Measurements from ENCODE around the gene ATF6. TPM values are rescaled to one million over a fixed set of nuclear protein-coding genes. Genes with fewer than 3 reads are reported as not detected.
A peak's percentile ranks its signal among the peaks of the same experiment; 100 is the strongest.
"Not testable (repeated sequence)": the region's sequence is repeated elsewhere in the genome, so short reads cannot be mapped to it uniquely, and the experiment has no call there.

The ATF6 gene
- total RNA-seq, 2 experiments from 2014 or later: 16.9 to 17.3 TPM

DNA sequence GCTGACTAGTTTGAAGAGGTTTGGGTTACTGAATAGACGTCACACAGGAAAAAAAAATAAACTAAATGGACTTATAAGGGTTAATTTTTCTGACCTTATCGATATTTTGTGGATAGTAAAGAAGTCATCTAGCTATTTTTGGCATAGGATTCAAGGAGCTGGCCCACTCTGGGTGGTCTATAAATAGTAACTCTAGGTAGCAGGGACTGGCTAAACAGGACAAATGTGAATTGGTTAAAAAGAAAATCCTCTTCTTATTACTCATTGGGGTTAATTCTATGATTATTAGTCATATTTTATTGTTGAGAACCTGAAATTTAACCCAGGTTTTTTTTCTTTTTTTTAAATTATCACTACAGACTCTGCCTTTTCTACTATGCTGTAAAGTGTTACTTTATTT lies 61.7 kb downstream of the ATF6 start:
- peaks cover 50% of the 10 kb centered on the region for H3K36me3 Mint-ChIP-seq (ENCODE audit: low read depth)
- no peak overlapping the region for H3K4me3 Mint-ChIP-seq
- TF ChIP-seq, protein P1, sequence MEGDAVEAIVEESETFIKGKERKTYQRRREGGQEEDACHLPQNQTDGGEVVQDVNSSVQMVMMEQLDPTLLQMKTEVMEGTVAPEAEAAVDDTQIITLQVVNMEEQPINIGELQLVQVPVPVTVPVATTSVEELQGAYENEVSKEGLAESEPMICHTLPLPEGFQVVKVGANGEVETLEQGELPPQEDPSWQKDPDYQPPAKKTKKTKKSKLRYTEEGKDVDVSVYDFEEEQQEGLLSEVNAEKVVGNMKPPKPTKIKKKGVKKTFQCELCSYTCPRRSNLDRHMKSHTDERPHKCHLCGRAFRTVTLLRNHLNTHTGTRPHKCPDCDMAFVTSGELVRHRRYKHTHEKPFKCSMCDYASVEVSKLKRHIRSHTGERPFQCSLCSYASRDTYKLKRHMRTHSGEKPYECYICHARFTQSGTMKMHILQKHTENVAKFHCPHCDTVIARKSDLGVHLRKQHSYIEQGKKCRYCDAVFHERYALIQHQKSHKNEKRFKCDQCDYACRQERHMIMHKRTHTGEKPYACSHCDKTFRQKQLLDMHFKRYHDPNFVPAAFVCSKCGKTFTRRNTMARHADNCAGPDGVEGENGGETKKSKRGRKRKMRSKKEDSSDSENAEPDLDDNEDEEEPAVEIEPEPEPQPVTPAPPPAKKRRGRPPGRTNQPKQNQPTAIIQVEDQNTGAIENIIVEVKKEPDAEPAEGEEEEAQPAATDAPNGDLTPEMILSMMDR (IDR thresholded peaks at IDR 0.05): no peak
- H3K4me1 Mint-ChIP-seq (ENCODE audit: low read depth): no peaks in the 10 kb centered on the region
- intact Hi-C loops (cut with micrococcal nuclease): no loop called here
- ATAC-seq (no peak), DNase-seq (no peak)
- POLR2A ChIA-PET: no interaction called here
- H3K27me3 Mint-ChIP-seq: no peaks in the 10 kb centered on the region
- H3K27ac Mint-ChIP-seq: no peak overlapping the region
- H3K9me3 Mint-ChIP-seq: peaks cover 2% of the 10 kb centered on the region
- CTCF ChIA-PET: no interaction called here

DNA sequence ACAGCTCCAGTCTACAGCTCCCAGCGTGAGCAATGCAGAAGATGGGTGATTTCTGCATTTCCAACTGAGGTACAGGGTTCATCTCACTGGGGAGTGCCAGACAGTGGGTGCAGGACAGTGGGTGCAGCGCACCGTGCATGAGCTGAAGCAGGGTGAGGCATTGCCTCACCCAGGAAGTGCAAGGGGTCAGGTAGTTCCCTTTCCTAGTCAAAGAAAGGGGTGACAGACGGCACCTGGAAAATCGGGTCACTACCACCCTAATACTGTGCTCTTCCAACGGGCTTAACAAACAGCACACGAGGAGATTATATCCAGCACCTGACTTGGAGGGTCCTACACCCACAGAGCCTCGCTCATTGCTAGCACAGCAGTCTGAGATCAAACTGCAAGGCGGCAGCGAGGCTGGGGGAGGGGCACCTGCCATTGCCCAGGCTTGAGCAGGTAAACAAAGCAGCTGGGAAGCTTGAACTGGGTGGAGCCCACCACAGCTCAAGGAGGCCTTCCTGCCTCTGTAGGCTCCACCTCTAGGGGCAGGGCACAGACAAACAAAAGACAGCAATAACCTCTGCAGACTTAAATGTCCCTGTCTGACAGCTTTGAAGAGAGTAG lies 66.3 kb downstream of the ATF6 start:
- H3K4me1 Mint-ChIP-seq (ENCODE audit: low read depth); DNase-seq; H3K27me3 Mint-ChIP-seq; ATAC-seq; H3K4me3 Mint-ChIP-seq; H3K9me3 Mint-ChIP-seq; intact Hi-C loops (cut with micrococcal nuclease); H3K27ac Mint-ChIP-seq; CTCF ChIA-PET; POLR2A ChIA-PET: not testable (repeated sequence)
- H3K36me3 Mint-ChIP-seq (ENCODE audit: low read depth): peaks cover 38% of the 10 kb centered on the region

DNA sequence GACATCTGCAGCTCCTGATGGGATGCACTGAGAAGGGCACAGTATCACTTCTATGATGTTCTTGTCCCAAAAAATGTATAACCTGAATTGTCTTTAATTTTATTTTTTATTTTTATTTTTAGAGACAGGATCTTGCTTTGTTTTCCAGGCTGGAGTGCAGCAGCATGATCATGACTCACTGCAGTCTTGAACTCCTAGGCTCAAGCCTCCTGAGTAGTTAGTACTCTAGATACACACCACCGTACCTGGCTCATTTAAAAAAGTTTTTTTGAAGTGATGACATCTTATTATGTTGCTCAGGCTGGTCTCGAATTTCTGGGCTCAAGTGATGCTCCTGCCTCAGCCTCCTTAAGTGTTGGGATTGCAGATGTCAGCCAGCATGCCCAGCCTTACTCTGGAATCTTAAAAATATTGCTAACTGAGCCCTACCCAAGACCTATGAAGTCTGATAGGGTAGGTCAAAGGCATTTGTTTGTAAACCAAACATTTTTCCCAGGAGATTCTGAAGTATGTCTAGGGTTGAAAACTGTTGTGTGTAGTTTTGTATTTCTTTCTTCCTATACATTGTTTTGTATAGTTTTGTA lies 68.9 kb downstream of the ATF6 start:
- peaks cover 26% of the 10 kb centered on the region for H3K36me3 Mint-ChIP-seq (ENCODE audit: low read depth)
- H3K4me1 Mint-ChIP-seq (ENCODE audit: low read depth): peaks cover 2% of the 10 kb centered on the region
- CTCF ChIA-PET: no interaction called here
- POLR2A ChIA-PET: no interaction called here
- H3K9me3 Mint-ChIP-seq: peaks cover 3% of the 10 kb centered on the region
- DNase-seq (no peak), ATAC-seq (peak; percentile 20)
- TF ChIP-seq, protein P1 (IDR thresholded peaks at IDR 0.05): no peak
- intact Hi-C loops (cut with micrococcal nuclease): no loop called here
- H3K4me3 Mint-ChIP-seq: no peak overlapping the region
- no peaks in the 10 kb centered on the region for H3K27me3 Mint-ChIP-seq
- H3K27ac Mint-ChIP-seq: no peak overlapping the region

DNA sequence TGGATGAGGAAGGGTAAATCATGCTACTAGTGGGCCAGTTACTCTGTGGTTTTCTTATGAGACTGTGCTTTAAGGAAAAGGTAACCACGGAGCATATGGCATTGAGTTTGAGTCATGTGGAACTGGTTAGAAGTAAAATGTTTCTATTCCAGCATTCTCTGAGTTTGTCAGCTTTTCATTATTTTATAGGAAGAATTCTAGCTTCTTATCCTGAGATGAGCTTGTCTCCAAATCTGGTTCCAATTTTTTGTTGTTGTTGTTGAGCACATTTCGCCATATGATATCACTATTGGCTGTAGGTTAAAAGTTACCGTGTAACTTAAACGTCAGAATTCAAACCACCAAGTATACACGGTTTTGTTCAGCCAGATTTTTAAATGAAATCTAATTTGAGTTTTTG lies 69.9 kb downstream of the ATF6 start:
- Mint-ChIP-seq H3K27me3 (no peaks in the 10 kb centered on the region), H3K36me3 (ENCODE audit: low read depth) (peaks cover 28% of the 10 kb centered on the region), H3K27ac (no peak overlapping the region), H3K4me3 (no peak overlapping the region), H3K9me3 (peaks cover 3% of the 10 kb centered on the region), H3K4me1 (ENCODE audit: low read depth) (peaks cover 2% of the 10 kb centered on the region)
- ChIA-PET CTCF (interaction anchor here (1.2 kb wide), 1 partner anchor 201 kb away, joined by 4 read pairs; no protein-coding TSS in a partner anchor), POLR2A (no interaction called here)
- intact Hi-C loops (cut with micrococcal nuclease): no loop called here
- TF ChIP-seq, protein P1 (IDR thresholded peaks at IDR 0.05): no peak
- DNase-seq: no peak
- ATAC-seq: no peak

DNA sequence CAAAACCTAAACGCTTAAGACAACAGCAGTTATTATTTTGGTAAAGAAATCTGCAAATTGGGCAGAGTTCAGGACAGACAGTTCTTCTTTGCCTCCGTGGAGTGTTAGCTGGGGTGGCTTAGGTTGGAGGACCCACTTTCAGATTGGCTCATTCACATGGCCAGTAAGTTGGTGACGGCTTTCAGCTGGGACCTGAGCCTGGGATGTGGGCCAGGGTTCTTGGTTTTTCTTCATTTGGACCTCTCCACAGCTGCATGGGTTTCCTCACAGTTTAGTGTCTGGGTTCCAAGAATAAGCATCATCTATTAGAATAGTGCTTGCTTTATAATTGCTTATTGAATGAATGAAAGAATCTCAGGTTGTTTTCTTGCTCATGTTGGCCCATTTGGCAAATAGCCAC lies 72.2 kb downstream of the ATF6 start:
- CTCF ChIA-PET: interaction anchor here (1.3 kb wide), 1 partner anchor 199 kb away, joined by 4 read pairs; no protein-coding TSS in a partner anchor
- H3K4me1 Mint-ChIP-seq (ENCODE audit: low read depth): peaks cover 2% of the 10 kb centered on the region
- H3K9me3 Mint-ChIP-seq: peaks cover 1% of the 10 kb centered on the region

More for the DNA sequence above, 72.2 kb downstream of the ATF6 start:
- POLR2A ChIA-PET: no interaction called here
- Mint-ChIP-seq H3K36me3 (ENCODE audit: low read depth) (peaks cover 40% of the 10 kb centered on the region), H3K27me3 (no peaks in the 10 kb centered on the region), H3K4me3 (no peak overlapping the region), H3K27ac (no peak overlapping the region)
- TF ChIP-seq, protein P1 (IDR thresholded peaks at IDR 0.05): no peak
- intact Hi-C loops (cut with micrococcal nuclease): no loop called here
- DNase-seq (no peak), ATAC-seq (no peak)
